ENCODE data around the gene EEF1G. TPM values are rescaled to one million over a fixed set of nuclear protein-coding genes. Genes with fewer than 3 reads are reported as not detected.

Gene EEF1G
- total and polyA plus RNA-seq, 9 of the 15 experiments (the other 6 are each of a cell fraction or from before 2014, with no cell fraction given), result 985 to 2,349 (median 2,035) TPM

DNA sequence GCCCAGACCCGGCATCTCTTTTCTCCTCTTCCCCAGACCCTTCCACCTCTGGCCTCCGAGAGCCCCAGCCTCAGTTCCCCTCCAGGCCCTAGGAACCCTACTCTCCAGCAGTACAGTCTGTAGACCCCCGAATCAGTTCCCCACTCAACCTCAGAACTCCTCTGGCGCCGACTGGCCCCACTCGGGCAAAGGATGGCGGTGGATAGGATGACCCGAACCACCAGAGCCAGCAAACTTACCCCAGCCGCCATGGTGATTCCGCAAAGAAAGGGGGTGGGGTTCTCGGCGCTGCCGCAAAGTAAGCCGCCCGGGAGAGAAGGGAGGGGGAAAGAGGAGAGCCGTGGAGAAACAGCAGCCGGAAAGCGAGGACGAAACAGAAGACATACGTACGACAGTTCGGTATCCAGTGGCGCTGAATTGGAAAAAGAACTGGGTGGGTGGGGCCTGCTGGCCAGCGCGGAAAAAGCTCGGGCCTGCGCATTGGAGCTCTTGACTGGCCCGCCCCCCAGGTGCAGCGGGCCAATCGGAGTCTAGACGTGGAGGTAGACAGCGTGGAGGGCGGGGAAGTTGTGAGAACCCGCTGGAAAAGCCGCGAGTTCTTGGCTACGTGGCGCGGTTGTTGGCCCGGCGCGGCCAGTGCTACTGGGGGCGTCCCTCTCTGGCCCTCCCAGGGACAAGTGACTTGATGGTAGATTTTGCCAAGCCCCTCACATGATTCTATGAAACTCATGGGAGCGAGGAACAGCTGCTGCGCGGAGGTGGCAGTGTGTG lies at the start of gene EEF1G (continued):
- TF ChIP-seq ZEB2 (IDR thresholded peaks at IDR 0.05) (no peak), GTF2A2 (tag; IDR thresholded peaks at IDR 0.05) (peak; percentile 54; the same call in 1 of the 2 replicates), ADNP (tag; IDR thresholded peaks at IDR 0.05) (no peak), ESRRB (CRISPR knock-in tag; IDR thresholded peaks at IDR 0.05; ENCODE audit: borderline replicate concordance) (0 out of 2 replicates have a peak, but pooled peaks have one; percentile 34), GABPB2 (CRISPR knock-in tag; conservative IDR thresholded peaks at IDR 0.05) (no peak), MED1 (CRISPR knock-in tag; IDR thresholded peaks at IDR 0.05; ENCODE audit: borderline replicate concordance) (no peak), HNRNPUL1 (IDR thresholded peaks at IDR 0.05; ENCODE audit: low read length) (no peak), ZNF146 (CRISPR knock-in tag; IDR thresholded peaks at IDR 0.05; ENCODE audit: unreplicated experiment) (no peak), KLF6 (CRISPR knock-in tag; IDR thresholded peaks at IDR 0.05; ENCODE audit: borderline replicate concordance) (no peak), YBX1 (IDR thresholded peaks at IDR 0.05) (no peak), SMC3 (conservative IDR thresholded peaks at IDR 0.05; ENCODE audit: insufficient read depth, low read depth, low read length) (no peak), HMGN3 (IDR thresholded peaks at IDR 0.05; ENCODE audit: borderline replicate concordance, extremely low read depth, insufficient read length, low read depth, low read length) (no peak), ETV1 (tag; conservative IDR thresholded peaks at IDR 0.05; ENCODE audit: low read depth) (no peak), ZNF551 (CRISPR knock-in tag; IDR thresholded peaks at IDR 0.05) (no peak), RBM25 (IDR thresholded peaks at IDR 0.05; ENCODE audit: low read depth, low read length, severe bottlenecking) (no peak), CBX8 (IDR thresholded peaks at IDR 0.05; ENCODE audit: borderline replicate concordance, extremely low read depth, low read depth, low read length, poor library complexity, severe bottlenecking) (no peak)
- TF ChIP-seq, protein P1, sequence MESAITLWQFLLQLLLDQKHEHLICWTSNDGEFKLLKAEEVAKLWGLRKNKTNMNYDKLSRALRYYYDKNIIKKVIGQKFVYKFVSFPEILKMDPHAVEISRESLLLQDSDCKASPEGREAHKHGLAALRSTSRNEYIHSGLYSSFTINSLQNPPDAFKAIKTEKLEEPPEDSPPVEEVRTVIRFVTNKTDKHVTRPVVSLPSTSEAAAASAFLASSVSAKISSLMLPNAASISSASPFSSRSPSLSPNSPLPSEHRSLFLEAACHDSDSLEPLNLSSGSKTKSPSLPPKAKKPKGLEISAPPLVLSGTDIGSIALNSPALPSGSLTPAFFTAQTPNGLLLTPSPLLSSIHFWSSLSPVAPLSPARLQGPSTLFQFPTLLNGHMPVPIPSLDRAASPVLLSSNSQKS (CRISPR knock-in tag; IDR thresholded peaks at IDR 0.05), result no peak
- TF ChIP-seq, protein P2, sequence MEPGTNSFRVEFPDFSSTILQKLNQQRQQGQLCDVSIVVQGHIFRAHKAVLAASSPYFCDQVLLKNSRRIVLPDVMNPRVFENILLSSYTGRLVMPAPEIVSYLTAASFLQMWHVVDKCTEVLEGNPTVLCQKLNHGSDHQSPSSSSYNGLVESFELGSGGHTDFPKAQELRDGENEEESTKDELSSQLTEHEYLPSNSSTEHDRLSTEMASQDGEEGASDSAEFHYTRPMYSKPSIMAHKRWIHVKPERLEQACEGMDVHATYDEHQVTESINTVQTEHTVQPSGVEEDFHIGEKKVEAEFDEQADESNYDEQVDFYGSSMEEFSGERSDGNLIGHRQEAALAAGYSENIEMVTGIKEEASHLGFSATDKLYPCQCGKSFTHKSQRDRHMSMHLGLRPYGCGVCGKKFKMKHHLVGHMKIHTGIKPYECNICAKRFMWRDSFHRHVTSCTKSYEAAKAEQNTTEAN (CRISPR knock-in tag; IDR thresholded peaks at IDR 0.05), result no peak; the same call in 1 of the 2 replicates
- TF ChIP-seq, protein P3, sequence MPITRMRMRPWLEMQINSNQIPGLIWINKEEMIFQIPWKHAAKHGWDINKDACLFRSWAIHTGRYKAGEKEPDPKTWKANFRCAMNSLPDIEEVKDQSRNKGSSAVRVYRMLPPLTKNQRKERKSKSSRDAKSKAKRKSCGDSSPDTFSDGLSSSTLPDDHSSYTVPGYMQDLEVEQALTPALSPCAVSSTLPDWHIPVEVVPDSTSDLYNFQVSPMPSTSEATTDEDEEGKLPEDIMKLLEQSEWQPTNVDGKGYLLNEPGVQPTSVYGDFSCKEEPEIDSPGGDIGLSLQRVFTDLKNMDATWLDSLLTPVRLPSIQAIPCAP (CRISPR knock-in tag; IDR thresholded peaks at IDR 0.05; ENCODE audit: borderline replicate concordance), result no peak
- TF ChIP-seq, protein P4, sequence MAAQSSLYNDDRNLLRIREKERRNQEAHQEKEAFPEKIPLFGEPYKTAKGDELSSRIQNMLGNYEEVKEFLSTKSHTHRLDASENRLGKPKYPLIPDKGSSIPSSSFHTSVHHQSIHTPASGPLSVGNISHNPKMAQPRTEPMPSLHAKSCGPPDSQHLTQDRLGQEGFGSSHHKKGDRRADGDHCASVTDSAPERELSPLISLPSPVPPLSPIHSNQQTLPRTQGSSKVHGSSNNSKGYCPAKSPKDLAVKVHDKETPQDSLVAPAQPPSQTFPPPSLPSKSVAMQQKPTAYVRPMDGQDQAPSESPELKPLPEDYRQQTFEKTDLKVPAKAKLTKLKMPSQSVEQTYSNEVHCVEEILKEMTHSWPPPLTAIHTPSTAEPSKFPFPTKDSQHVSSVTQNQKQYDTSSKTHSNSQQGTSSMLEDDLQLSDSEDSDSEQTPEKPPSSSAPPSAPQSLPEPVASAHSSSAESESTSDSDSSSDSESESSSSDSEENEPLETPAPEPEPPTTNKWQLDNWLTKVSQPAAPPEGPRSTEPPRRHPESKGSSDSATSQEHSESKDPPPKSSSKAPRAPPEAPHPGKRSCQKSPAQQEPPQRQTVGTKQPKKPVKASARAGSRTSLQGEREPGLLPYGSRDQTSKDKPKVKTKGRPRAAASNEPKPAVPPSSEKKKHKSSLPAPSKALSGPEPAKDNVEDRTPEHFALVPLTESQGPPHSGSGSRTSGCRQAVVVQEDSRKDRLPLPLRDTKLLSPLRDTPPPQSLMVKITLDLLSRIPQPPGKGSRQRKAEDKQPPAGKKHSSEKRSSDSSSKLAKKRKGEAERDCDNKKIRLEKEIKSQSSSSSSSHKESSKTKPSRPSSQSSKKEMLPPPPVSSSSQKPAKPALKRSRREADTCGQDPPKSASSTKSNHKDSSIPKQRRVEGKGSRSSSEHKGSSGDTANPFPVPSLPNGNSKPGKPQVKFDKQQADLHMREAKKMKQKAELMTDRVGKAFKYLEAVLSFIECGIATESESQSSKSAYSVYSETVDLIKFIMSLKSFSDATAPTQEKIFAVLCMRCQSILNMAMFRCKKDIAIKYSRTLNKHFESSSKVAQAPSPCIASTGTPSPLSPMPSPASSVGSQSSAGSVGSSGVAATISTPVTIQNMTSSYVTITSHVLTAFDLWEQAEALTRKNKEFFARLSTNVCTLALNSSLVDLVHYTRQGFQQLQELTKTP (IDR thresholded peaks at IDR 0.05; ENCODE audit: low read depth in 1 of 2, partially characterized antibody in 2 of 2), result peak in 1 of 2 experiments; percentile 86

Data from K562 (cell line).